Ovary (tissue), 9 donors: Measurements from ENCODE around the gene COL5A1. TPM values are rescaled to one million over a fixed set of nuclear protein-coding genes. Genes with fewer than 3 reads are reported as not detected.

Experiments
- DNase-seq, 5 donors: peaks; one replicate each; pipeline ENCODE4 v3.0.0-alpha.2; 2019 to 2020
- H3K27ac ChIP-seq, 2 donors: fragments of 200-600 bp; one replicate each; pipeline versions ENCODE4 v1.5.1 to v1.8.0; 2019 to 2022
- H3K27me3 ChIP-seq: fragments of 200-600 bp; one replicate; pipeline ENCODE4 v1.8.0; 2022
- H3K36me3 ChIP-seq: fragments of 200-600 bp; sonication (generic); one replicate; pipeline ENCODE4 v1.5.1; 2019
- H3K4me1 ChIP-seq: one replicate; pipeline ENCODE4 v1.8.1; 2013; ENCODE audit warnings: mild to moderate bottlenecking, moderate library complexity; ENCODE audit not compliant: insufficient read depth
- H3K4me3 ChIP-seq: fragments of 200-600 bp; sonication (generic); one replicate; pipeline ENCODE4 v1.5.1; 2017
- H3K9me3 ChIP-seq, 2 donors: fragments of 200-600 bp in 1 of 2; sonication (generic) in 1 of 2; one replicate each; pipeline versions ENCODE4 v1.5.1 to v1.8.1; 2013 to 2019; ENCODE audit warnings: mild to moderate bottlenecking in 1 of 2, moderate library complexity in 1 of 2
- CTCF ChIP-seq, 3 donors: fragments of 450-650 bp in 2 of 3; fragments of 200-600 bp in 1 of 3; IDR thresholded peaks; one replicate each; pipeline versions ENCODE4 v1.5.1 to v1.8.0; 2016 to 2022; ENCODE audit warnings: antibody characterized with exemption in 3 of 3, mild to moderate bottlenecking in 1 of 3
- EP300 ChIP-seq: sonication (generic); formaldehyde crosslinking; IDR thresholded peaks from one replicate; pipeline ENCODE4 v1.6.1; 2017; ENCODE audit warnings: antibody characterized with exemption
- POLR2A ChIP-seq: fragments of 450-650 bp; IDR thresholded peaks from one replicate; pipeline ENCODE4 v1.6.1; 2017; ENCODE audit warnings: antibody characterized with exemption, mild to moderate bottlenecking, moderate library complexity
- WGBS, 3 donors: extraction: QIAGEN DNeasy Blood & Tissue Kit in 1 of 3; methylation state at CpG; one replicate each; pipeline versions ENCODE4 v1.1.5 to v1.1.7; 2013 to 2017; 5-methylcytosine and 5-hydroxymethylcytosine counted together
- intact Hi-C, 4 donors: fragments of 100-400 bp; cut with DNase I; formaldehyde crosslinking; loops; one replicate each; pipeline versions ENCODE4 v1.11.0 to v1.15.1; 2022 to 2023
- polyA plus RNA-seq, 2 donors: library from polyadenylated mRNA; stranded (reverse); fragments of 200-250 nt in 1 of 2; fragments of 350-450 nt in 1 of 2; fragmentation: Illumina TruSeq in 1 of 2; extraction: RNeasy Lipid Tissue Mini Kit (QIAGEN cat#74804) in 1 of 2; gene quantifications; one replicate each; pipeline ENCODE4 v1.2.3, GENCODE V29; 2013 to 2014
- total RNA-seq, 7 donors: library from RNA; depleted of rRNA in 2 of 7; stranded (reverse); fragments of >200 nt in 2 of 7; fragmentation: NEBNext Ultra II Directional in 3 of 7; extraction: Animal tissue kit (Norgen Biotek cat#: 25700) in 3 of 7; gene quantifications; one replicate each; pipeline versions ENCODE4 v1.1.0 to v1.2.4, GENCODE V29; 2016 to 2023
- donor health status: DM: no; HTN: no; CAD: no; lungs with moderate emphysema.
- donor health status: DM: no; HTN: no; CAD: no.
- donor health status: Bipolar disorder and iron deficiency.
- donor health status: DM: yes; HTN: yes; CAD: no.
- donor health status: DM: no; HTN: no; CAD: no.
- donor health status: DM: yes; HTN: yes; CAD: no.

Gene COL5A1
- total and polyA plus RNA-seq, 9 donors = 28.1 to 117 (median 54.6) TPM

DNA sequence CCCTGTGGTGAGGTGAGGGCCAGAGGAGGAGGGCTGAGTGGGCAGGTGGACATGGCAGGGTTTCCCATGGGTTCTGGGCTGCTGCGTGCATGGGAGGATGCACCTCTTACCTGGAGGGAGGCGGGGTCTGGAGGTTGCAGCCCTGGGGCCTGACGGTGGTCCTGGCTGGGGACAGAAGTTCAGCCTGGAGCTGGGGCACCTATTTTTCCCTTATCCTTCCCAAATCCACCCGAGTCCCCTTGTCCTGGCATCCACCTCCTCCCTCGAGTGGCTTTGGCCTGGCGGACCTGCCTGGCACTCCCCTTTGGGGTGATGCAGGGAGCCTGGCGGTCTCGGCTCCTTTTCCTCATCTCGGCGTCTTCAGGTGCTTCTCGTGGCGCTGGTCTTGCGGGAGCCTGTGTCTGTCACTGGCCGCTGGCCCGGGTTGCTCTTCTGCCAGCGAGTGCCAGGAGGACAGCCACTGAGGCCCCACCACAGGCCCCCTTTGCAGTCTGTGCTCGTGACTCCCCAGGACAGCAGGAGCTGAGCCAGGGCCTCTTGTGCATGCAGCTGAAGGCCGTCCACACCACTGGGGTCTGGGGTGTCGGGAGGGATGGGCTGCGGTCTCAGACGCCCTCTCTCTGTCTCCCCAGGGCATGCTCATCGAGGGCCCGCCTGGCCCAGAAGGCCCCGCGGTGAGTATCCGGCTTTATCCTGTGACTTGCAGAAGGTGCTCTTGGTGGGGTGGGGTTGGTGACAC lies 96.4 kb downstream of the COL5A1 start:
- no peak for TF ChIP-seq EP300
- TF ChIP-seq POLR2A = no peak
- no peak for TF ChIP-seq CTCF (IDR thresholded peaks at IDR 0.05)
- DNase-seq = no peak
- H3K4me3 ChIP-seq = no peak overlapping the region
- H3K27me3 ChIP-seq = no peaks in the 10 kb centered on the region
- intact Hi-C loops = loop anchor here (2.0 to 10.0 kb wide), 8 partner anchors 35 to 563 kb away; partner anchors contain the start of gene COL5A1 (in 1 of the 4)
- H3K27ac ChIP-seq = no peak overlapping the region
- H3K4me1 ChIP-seq = peaks cover 27% of the 10 kb centered on the region
- no peaks in the 10 kb centered on the region for H3K36me3 ChIP-seq
- no peaks in the 10 kb centered on the region for H3K9me3 ChIP-seq
- 86 to 88% (median 87%) methylated on average over 26 of the region's 26 CpGs for WGBS, 3 donors

DNA sequence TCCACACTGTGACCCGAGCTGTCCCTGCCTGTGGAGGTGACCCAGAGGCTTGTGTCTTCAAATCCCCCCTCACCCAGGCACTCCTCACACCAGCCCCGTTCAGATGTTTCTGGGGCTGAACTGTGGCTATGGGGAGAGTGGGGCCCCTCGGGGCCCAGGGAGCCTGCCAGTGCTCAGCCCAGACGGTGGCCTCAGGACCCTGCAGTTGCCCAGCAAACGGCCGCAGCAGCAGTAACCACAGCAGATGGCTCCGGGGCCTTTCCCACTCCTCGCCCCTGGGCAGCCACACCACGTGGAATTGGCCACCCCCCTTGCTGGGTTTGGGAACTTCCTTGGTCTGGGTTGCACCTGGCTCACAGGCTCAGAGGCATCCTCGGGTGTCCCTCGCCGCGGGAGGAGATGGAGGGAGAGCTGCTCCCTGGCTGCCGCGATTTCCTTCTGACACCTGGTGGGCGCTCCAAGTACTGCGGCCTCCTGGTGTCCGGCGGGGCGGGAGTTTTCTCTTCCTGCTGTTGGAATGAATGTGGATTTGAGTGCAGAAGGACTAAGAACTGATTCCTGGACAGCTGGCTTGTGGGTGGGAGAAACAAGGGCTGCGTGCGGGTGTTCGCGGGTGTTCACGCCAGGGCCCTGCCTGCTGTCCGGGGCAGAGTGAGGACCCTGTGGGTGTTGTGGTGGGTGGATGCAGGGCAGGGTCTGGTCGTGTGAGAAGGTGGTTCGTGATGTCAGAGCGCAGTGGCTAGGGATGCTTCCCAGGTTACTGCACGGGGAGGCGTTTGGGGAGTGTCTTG lies 97.5 kb downstream of the COL5A1 start:
- H3K4me3 ChIP-seq = no peak overlapping the region
- H3K36me3 ChIP-seq = no peaks in the 10 kb centered on the region
- no peaks in the 10 kb centered on the region for H3K27me3 ChIP-seq
- no peak overlapping the region for H3K27ac ChIP-seq
- intact Hi-C loops = loop anchor here (1.0 to 10.0 kb wide), 8 partner anchors 36 to 564 kb away; partner anchors contain the start of gene COL5A1 (in 1 of the 4)
- H3K9me3 ChIP-seq = no peaks in the 10 kb centered on the region
- DNase-seq = peak; percentile 75 to 89 (median 83)
- TF ChIP-seq CTCF (IDR thresholded peaks at IDR 0.05) (peak; percentile 93 to 96 (median 95)), EP300 (no peak)
- peaks cover 16% of the 10 kb centered on the region for H3K4me1 ChIP-seq
- WGBS, 3 donors = 26 to 34% (median 31%) methylated on average over 31 of the region's 31 CpGs

GRCh38 chr9:134739660-134739968 lies 98.0 kb downstream of the COL5A1 start:
- Histone ChIP-seq H3K4me1 (peaks cover 11% of the 10 kb centered on the region), H3K27ac (no peak overlapping the region), H3K9me3 (no peaks in the 10 kb centered on the region), H3K36me3 (no peaks in the 10 kb centered on the region), H3K27me3 (no peaks in the 10 kb centered on the region), H3K4me3 (no peak overlapping the region)
- DNase-seq = no peak
- TF ChIP-seq CTCF (IDR thresholded peaks at IDR 0.05) = no peak
- no peak for TF ChIP-seq EP300
- TF ChIP-seq POLR2A = no peak
- intact Hi-C loops = loop anchor here (1.0 to 10.0 kb wide), 8 partner anchors 37 to 565 kb away; partner anchors contain the start of gene COL5A1 (in 1 of the 4)
- 71 to 89% (median 78%) methylated on average over 7 to 8 of the region's 8 CpGs for WGBS, 3 donors

DNA sequence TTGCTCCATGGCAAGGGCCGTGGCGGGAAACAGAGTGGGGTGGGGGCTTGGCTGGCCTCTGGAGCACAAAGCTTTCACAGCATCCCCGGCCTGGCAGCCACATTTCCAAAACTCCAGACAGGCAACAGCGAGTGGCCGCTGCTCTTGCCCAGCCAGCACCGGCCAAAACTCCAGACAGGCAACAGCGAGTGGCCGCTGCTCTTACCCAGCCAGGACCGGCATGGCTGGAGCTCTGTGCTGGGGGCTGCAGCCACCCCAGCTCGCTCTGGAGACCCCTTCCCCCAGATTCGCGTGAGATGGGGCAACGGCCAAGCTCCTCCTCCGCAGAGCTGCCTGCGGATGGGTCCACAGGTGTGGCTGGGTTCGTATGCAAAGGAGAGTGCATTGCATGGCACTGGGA lies 98.5 kb downstream of the COL5A1 start:
- TF ChIP-seq CTCF (IDR thresholded peaks at IDR 0.05) (no peak), EP300 (no peak), POLR2A (no peak)
- Histone ChIP-seq H3K9me3 (no peaks in the 10 kb centered on the region), H3K27me3 (no peaks in the 10 kb centered on the region), H3K36me3 (no peaks in the 10 kb centered on the region), H3K4me1 (peaks cover 9% of the 10 kb centered on the region), H3K27ac (no peak overlapping the region), H3K4me3 (no peak overlapping the region)
- DNase-seq = no peak
- 79 to 89% (median 81%) methylated on average over 16 of the region's 16 CpGs for whole genome bisulfite sequencing, 3 donors
- intact Hi-C loops = loop anchor here in 1 of 4 donors (5.0 kb wide), 1 partner anchor 293 kb away; no protein-coding TSS in a partner anchor
